Hepatocyte (in vitro differentiated cells): Measurements from ENCODE around the gene NUTM2E. TPM values are rescaled to one million over a fixed set of nuclear protein-coding genes. Genes with fewer than 3 reads are reported as not detected.
"Not testable (repeated sequence)": the region's sequence is repeated elsewhere in the genome, so short reads cannot be mapped to it uniquely, and the experiment has no call there.

Experiments used
- DNase-seq: peaks from one replicate; pipeline ENCODE4 v3.0.0-alpha.2; 2016; ENCODE audit warnings: low spot score
- H2AFZ ChIP-seq: fragments of 200-600 bp; sonication (generic); 2 replicates; pipeline ENCODE4 v1.6.0; 2016; ENCODE audit warnings: antibody characterized with exemption, mild to moderate bottlenecking
- H3K27ac ChIP-seq: fragments of 200-600 bp; sonication (generic); 2 replicates; pipeline ENCODE4 v1.5.1; 2016; ENCODE audit warnings: mild to moderate bottlenecking
- H3K27me3 ChIP-seq: fragments of 200-600 bp; sonication (generic); 2 replicates; pipeline ENCODE4 v1.6.1; 2016
- H3K36me3 ChIP-seq: fragments of 200-600 bp; sonication (generic); replicated peaks from 2 replicates; pipeline ENCODE4 v1.5.1; 2016; ENCODE audit warnings: low read depth; ENCODE audit not compliant: insufficient read depth
- H3K4me1 ChIP-seq: fragments of 200-600 bp; sonication (generic); 2 replicates; pipeline ENCODE4 v1.5.1; 2016; ENCODE audit warnings: mild to moderate bottlenecking, moderate library complexity; ENCODE audit not compliant: insufficient read depth
- H3K4me2 ChIP-seq: fragments of 200-600 bp; sonication (generic); 2 replicates; pipeline ENCODE4 v1.6.0; 2016
- H3K4me3 ChIP-seq: fragments of 200-600 bp; sonication (generic); 2 replicates; pipeline ENCODE4 v1.5.1; 2016; ENCODE audit warnings: mild to moderate bottlenecking
- H3K79me2 ChIP-seq: fragments of 200-600 bp; sonication (generic); 2 replicates; pipeline ENCODE4 v1.6.0; 2017; ENCODE audit warnings: mild to moderate bottlenecking
- H3K9me2 ChIP-seq: fragments of 200-600 bp; sonication (generic); replicated peaks from 2 replicates; pipeline ENCODE4 v1.6.0; 2017; ENCODE audit warnings: mild to moderate bottlenecking; ENCODE audit not compliant: insufficient read depth
- H3K9me3 ChIP-seq: fragments of 200-600 bp; sonication (generic); 2 replicates; pipeline ENCODE4 v1.5.1; 2016; ENCODE audit warnings: low read depth, mild to moderate bottlenecking
- H4K20me1 ChIP-seq: fragments of 200-600 bp; sonication (generic); 2 replicates; pipeline ENCODE4 v1.6.0; 2016; ENCODE audit warnings: mild to moderate bottlenecking; ENCODE audit not compliant: insufficient read depth, poor library complexity, severe bottlenecking
- WGBS: methylation state at CpG from one replicate; pipeline ENCODE4 v1.1.6; 2016; ENCODE audit warnings: low lambda C conversion rate; ENCODE audit errors: missing lambda C conversion rate; 5-methylcytosine and 5-hydroxymethylcytosine counted together
- polyA plus RNA-seq: library from polyadenylated mRNA; unstranded; fragments of >200 nt; fragmentation: Nextera tagmentation; extraction: Ambion mirVana; gene quantifications from 2 replicates; pipeline ENCODE4 v1.2.1, GENCODE V29; 2016
- total RNA-seq: library from RNA; depleted of rRNA; stranded (reverse); fragments of >200 nt; gene quantifications from 2 replicates; pipeline ENCODE4 v1.2.3, GENCODE V29; 2014
- TF ChIP-seq, protein P1 (sequence below): fragments of 200-600 bp; sonication (generic); IDR thresholded peaks from 2 replicates; pipeline ENCODE4 v1.5.1; 2016; ENCODE audit warnings: antibody characterized with exemption, mild to moderate bottlenecking; ENCODE audit not compliant: poor library complexity

NUTM2E gene
- total and polyA plus RNA-seq, 2 experiments from 2014 or later, result 0.13 to 0.37 TPM

DNA sequence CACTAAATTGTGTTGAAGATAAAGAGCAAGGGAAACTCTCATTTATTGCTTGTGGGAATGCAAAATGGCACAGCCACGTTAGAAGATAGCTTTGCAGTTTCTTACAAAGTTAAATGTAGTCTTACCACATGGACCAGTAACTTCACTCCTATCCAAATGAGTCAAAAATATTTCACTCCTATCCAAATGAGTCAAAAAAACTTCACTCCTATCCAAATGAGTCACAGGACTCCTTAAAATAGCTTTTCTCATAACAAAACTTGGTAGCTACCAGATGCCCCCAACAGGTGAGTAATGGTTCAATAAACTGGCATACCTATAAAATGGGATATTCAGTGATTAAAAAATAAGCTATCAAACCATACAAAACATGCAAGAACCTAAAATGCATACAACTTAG is 27.2 kb upstream of the NUTM2E start:
- H3K9me3 ChIP-seq, H4K20me1 ChIP-seq, DNase-seq, H3K27ac ChIP-seq, H3K27me3 ChIP-seq, H3K9me2 ChIP-seq, H3K4me3 ChIP-seq, H3K79me2 ChIP-seq, H3K4me2 ChIP-seq, H3K4me1 ChIP-seq, H2AFZ ChIP-seq, H3K36me3 ChIP-seq: not testable (repeated sequence)
- no CpG with 5 or more reads among the region's 1 CpG for WGBS

DNA sequence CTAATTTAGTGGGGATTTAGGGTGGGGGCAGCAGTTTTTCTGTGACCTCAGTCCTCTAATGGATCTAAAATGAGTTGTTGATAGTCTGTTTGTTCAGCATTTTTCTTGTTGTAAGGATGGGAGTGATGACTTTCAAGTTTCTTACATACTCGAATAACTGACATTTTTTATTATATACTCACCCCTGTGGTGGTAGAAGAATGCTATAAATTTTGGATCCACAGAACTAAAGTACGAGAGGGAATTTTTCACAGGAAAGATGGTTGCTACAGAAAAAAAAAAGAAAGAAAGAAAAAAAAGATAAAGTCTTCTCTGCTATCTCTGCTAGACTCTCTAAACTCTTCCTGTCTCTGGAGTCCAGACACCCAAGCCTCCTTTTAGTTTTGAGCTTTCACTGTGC is 20.7 kb upstream of the NUTM2E start:
- not testable (repeated sequence) for H3K9me2 ChIP-seq, H3K36me3 ChIP-seq, H2AFZ ChIP-seq, H3K4me2 ChIP-seq, H3K4me3 ChIP-seq, H4K20me1 ChIP-seq, H3K27ac ChIP-seq, H3K79me2 ChIP-seq, H3K27me3 ChIP-seq, H3K9me3 ChIP-seq, H3K4me1 ChIP-seq, DNase-seq
- 76% methylated on average over 2 of the region's 2 CpGs for WGBS

DNA sequence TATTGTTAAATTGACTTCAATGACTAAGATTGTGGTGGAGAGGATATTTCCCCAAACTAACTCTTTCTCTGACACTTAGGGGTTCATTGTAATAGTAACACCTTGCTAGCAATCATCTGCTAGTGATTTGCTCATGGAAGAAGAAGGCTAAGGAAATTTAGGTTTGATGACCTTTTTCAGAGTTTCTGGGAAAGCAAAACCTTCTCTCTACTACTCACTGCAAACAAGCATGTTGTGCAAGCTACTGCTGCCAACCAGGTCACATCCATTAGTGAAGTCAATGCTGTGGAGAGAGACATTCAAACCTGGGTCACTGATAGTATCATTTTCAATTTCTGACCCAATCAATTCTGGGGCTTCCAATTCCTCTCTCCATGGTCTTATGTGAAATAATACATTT is 14.6 kb upstream of the NUTM2E start:
- not testable (repeated sequence) for H3K79me2 ChIP-seq, H2AFZ ChIP-seq, H3K27me3 ChIP-seq, H3K27ac ChIP-seq, H3K36me3 ChIP-seq, H3K4me2 ChIP-seq, H3K9me3 ChIP-seq, H3K4me1 ChIP-seq, DNase-seq, H3K4me3 ChIP-seq, H4K20me1 ChIP-seq, H3K9me2 ChIP-seq

DNA sequence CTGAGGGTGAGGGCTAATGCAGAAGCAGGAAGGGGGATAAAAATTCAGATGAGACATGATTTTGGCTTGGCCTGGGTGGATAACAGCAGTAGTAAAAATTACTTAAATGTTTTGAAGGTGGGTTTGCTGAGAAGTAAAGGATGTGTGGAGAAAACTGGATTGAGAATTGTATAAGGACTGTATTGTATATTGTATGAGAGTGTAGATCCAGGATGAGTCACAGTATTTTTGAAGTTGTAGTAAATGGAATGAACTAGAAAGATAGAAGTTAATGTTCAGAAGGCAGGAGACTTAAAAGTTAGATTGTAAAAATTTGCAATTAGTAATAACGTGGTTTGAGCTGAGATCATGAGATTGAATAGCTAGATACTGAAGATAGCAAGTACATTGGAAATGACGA is 10.2 kb upstream of the NUTM2E start:
- not testable (repeated sequence) for H3K27ac ChIP-seq, H3K79me2 ChIP-seq, H3K9me2 ChIP-seq, H3K4me1 ChIP-seq, H3K36me3 ChIP-seq, H3K4me2 ChIP-seq, H4K20me1 ChIP-seq, H3K27me3 ChIP-seq, DNase-seq, H3K9me3 ChIP-seq, H2AFZ ChIP-seq, H3K4me3 ChIP-seq
- 91% methylated on average over 2 of the region's 2 CpGs for WGBS

DNA sequence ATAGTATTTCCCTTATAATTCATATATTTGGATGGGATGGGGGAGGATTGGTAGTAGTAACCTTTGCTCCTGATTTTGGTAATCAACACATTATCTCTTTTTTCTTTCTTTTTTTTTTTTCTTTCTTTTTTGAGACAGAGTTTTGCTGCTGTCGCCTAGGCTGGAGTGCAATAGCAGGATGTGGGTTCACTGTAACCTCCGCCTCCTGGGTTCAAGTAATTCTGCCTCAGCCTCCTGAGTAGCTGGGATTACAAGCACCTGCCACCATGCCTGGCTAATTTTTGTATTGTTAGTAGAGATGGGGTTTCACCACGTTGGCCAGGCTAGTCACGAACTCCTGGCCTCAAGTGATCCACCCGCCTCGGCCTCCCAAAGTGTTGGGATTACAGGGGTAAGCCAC is 3.2 kb upstream of the NUTM2E start:
- H3K79me2 ChIP-seq, result peaks cover 45% of the 10 kb centered on the region
- H3K27me3 ChIP-seq, H3K27ac ChIP-seq, H3K9me2 ChIP-seq, DNase-seq, H3K4me3 ChIP-seq, H3K4me2 ChIP-seq, H3K36me3 ChIP-seq, H2AFZ ChIP-seq, H3K4me1 ChIP-seq, H4K20me1 ChIP-seq, H3K9me3 ChIP-seq: not testable (repeated sequence)
- WGBS, result 92% methylated on average over 6 of the region's 6 CpGs

DNA sequence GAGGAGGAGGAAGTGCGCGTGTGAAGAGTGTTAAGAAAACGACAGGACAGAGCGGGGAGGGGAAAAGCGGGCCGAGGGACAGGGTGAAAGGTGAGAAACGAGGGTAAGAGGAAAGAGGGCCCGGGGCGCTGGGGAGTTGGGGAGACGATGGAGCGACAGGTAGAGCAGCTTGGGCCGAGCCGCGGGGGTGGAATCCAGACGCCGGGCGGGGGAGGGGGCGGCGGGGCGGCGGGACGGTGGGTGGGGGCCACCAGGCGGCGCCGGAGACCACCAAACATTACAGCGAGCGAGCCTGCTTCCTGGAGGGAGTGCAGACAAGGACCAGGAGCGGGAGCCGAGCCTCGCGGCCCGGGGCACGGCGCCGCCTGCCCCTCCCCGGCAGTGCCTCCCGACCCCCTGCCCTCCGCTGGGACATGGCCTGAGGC is 940 bp upstream of the NUTM2E start:
- peak; percentile 20 for DNase-seq
- not testable (repeated sequence) for H3K4me1 ChIP-seq, H3K9me3 ChIP-seq, H3K27me3 ChIP-seq, H3K36me3 ChIP-seq, H3K9me2 ChIP-seq, H2AFZ ChIP-seq, H4K20me1 ChIP-seq
- Histone ChIP-seq H3K4me3 (peak overlapping the region; percentile 55), H3K4me2 (peak overlapping the region; percentile 59), H3K27ac (peak overlapping the region; percentile 95), H3K79me2 (peaks cover 53% of the 10 kb centered on the region)
- no CpG with 5 or more reads among the region's 38 CpGs for WGBS
- TF ChIP-seq, protein P1, sequence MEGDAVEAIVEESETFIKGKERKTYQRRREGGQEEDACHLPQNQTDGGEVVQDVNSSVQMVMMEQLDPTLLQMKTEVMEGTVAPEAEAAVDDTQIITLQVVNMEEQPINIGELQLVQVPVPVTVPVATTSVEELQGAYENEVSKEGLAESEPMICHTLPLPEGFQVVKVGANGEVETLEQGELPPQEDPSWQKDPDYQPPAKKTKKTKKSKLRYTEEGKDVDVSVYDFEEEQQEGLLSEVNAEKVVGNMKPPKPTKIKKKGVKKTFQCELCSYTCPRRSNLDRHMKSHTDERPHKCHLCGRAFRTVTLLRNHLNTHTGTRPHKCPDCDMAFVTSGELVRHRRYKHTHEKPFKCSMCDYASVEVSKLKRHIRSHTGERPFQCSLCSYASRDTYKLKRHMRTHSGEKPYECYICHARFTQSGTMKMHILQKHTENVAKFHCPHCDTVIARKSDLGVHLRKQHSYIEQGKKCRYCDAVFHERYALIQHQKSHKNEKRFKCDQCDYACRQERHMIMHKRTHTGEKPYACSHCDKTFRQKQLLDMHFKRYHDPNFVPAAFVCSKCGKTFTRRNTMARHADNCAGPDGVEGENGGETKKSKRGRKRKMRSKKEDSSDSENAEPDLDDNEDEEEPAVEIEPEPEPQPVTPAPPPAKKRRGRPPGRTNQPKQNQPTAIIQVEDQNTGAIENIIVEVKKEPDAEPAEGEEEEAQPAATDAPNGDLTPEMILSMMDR, result peak; percentile 21

DNA sequence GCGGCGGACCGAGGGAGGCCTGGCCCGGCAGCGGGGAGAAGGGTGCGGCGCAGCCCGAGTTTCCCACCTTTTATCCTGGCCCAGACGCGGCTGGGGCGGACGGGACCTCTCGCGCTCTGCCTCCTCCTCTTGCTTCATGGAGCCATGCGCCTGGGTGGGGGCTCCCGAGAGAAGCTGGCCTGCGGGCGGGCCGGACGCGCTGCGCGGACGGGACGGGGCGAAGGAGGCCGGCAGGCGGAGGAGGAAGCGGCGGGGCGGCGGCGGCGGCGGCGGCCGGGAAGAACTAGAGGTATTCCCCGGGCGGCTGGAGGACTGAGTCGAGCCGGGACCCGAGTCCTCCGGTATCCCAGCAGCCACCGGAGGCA is 426 bp upstream of the NUTM2E start:
- H3K4me2 ChIP-seq, H3K9me2 ChIP-seq, H3K4me1 ChIP-seq, H3K9me3 ChIP-seq, H3K27me3 ChIP-seq, H4K20me1 ChIP-seq, H3K36me3 ChIP-seq: not testable (repeated sequence)
- Histone ChIP-seq H3K4me3 (peak overlapping the region; percentile 55), H2AFZ (peak overlapping the region; percentile 83), H3K27ac (peak overlapping the region; percentile 95), H3K79me2 (peaks cover 56% of the 10 kb centered on the region)
- peak; percentile 6 for DNase-seq
- no CpG with 5 or more reads among the region's 44 CpGs for WGBS

DNA sequence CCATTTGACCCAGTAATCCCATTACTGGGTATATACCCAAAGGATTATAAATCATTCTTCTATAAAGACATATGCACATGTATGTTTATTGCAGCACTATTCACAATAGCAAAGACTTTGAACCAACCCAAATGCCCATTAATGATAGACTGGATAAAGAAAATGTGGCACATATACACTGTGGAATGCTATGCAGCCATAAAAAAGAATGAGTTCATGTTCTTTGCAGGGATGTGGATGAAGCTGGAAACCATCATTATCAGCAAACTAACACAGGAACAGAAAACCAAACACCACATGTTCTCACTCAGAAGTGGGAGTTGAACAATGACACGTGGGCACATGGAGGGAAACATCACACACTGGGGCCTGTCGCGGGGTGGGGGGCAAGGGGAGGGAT is 7.3 kb downstream of the NUTM2E start:
- not testable (repeated sequence) for H3K36me3 ChIP-seq, H3K27ac ChIP-seq, DNase-seq, H3K27me3 ChIP-seq, H2AFZ ChIP-seq, H3K9me3 ChIP-seq, H3K4me1 ChIP-seq, H3K4me2 ChIP-seq, H4K20me1 ChIP-seq, H3K4me3 ChIP-seq, H3K9me2 ChIP-seq
- 97% methylated on average over 3 of the region's 3 CpGs for WGBS
- H3K79me2 ChIP-seq, result peaks cover 16% of the 10 kb centered on the region

DNA sequence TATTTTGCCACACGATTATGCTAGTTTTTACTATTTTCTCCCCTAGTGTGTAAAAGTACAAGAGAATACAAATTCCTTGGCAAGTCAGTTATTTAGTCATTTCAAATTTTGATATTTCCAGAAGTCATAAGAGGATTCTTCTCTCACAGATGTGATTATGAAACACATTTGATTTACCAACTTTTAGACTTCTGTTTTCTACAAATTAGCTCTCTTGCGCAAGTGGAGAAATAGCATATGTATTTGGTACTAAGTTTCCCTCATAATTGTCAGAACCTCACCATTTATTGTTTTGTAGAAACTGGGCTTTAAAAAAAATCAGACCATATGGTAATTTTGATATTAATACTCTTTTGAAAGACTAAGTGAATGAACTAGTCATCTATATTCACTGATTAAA is 9.4 kb downstream of the NUTM2E start:
- not testable (repeated sequence) for H3K27me3 ChIP-seq, H3K9me3 ChIP-seq, H3K9me2 ChIP-seq, H3K4me2 ChIP-seq, H2AFZ ChIP-seq, H3K4me1 ChIP-seq, H3K36me3 ChIP-seq, H3K4me3 ChIP-seq, H3K79me2 ChIP-seq, H3K27ac ChIP-seq, H4K20me1 ChIP-seq, DNase-seq
- 90% methylated on average over 2 of the region's 2 CpGs for WGBS
